NCI-H774 (cell line): ENCODE results near the gene SEBOX.

ENCODE experiments used
- DNase-seq: peaks from one replicate; lab custom pipeline; 2025; lab: John Stamatoyannopoulos, UW

Gene SEBOX

DNA sequence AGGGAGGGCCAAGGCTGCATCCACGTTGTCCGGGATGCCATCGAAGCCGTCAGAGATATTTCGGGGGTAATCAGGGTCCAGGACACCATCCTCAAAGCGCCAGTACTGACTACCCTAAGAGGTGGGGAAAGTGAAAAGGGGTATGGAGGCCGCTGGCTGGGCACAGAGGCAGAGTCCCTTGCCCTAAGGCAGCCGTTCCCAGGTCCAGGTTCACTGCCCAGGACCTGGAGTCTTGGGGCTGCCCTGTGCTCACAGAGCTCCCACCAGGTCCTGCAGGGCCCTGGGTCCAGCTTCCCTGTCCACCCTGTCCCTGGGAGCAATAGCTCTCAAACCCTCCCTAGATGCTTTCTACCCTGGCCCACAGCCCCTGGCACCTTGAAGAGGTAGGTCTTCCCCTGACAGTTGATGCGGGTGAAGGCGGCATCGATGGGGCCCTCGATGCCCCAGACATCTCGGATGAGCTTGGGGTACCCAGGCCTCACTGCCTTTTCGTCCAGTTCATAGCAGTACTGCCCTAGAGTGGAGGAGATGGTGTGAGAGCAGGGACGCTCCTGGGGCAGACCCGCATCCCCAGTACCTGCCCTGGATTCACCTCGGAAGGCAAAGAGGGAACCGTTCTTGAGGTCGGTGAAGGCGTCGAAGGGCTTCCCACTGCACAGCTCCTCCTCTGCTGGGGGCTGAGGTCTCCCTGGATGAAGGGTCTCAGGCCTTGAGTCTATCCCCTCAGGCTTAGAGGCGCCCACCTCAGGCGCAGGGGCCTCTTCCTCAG, 4.1 kb upstream of the SEBOX start:
- DNase-seq = no peak

DNA sequence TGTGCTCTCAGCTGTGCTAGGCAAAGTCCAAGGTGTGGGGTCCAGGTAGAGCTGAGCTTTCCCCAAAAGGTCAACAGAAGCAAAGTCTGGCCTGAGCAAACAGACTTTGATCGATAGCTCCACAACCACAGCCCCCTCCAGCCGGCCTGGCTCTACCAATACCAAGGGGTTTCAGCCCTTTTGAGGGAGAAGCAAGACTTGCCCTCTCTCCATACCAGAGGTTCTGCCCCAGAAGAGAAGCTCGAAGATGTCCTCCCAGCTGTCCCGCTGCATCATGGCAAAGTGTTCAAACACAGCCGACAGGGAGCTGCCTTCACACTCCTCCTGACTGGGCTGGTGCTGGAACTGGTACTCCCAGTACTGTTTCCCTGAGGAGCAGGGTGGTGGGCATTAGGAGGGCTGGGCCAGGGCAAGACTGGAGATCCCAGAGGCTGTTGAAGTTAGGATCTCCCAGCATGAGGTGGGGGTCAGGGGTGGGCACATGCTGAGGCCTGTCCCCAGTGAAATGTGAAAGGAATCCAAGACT, 3.4 kb upstream of the SEBOX start:
- no peak for DNase-seq

DNA sequence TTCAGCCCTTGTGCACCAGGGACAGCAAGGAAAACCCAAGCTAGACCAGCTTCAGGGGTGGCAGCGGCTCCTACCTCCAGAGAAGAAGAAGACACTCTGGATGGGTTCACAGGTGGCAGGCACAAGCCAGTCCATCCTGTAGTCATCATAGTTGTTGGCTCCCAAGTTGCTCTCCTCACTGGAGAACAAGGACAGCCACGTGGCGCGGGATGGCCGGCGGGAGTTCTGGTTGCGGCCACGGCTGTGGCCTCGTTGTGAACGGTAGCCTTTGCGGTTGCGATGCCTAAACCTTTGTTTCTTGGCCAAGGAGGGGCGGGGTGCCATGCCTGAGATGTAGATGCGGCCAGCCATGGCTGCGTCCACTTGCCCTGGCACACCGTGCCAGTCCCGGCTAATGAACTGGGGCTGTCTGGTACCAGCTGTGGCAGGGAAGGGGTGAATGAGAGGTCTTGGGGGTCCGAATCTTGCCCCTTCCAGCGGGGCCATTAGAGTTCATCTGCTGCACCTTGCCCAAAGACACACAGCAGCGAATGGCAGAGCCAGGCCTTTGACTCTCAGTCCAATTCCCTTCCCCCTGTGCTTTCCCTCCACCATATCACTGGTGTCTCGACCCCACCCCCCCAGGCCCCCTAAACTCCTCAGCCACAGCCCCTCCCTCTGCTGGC, 2.8 kb upstream of the SEBOX start:
- DNase-seq = no peak

DNA sequence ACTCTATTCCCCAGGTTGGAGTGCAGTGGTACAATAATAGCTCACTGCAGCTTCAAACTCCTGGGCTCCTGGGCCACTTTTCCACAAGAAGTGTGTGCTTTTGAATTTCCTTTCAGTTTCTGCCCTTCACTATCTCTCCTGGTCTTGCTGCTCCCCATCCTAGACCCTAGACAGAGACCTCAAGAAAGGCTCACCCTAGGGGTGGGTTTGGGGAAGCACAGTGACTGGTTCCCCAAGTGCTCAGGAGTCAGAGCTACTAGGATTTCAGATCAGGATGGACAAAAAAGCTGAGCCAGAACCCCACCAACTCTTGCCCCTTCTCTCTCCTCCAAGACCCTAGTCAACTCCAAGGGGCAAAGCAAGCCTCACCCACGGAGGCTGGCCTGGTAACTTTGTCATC, 1.6 kb upstream of the SEBOX start:
- no peak for DNase-seq

DNA sequence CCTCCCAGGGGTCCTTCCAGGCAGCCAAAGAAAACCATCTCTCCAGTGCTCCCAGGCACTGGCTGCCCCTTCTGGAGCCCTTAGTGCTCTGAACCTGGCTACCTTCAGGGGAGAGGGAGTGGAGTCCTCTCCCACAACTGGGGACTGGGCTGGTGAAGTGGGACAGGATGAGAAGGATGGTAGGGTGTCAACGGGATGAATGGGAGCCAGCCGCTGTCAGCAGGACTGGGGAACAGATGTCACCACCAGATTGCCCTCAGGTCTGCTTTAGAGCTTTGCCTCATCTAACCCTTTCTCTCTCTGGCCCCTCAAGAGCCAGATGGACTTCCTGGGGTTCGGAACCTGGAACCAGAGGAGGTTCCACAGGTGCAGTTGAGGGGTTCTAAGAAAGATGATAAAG, 488 bp upstream of the SEBOX start:
- DNase-seq = no peak

DNA sequence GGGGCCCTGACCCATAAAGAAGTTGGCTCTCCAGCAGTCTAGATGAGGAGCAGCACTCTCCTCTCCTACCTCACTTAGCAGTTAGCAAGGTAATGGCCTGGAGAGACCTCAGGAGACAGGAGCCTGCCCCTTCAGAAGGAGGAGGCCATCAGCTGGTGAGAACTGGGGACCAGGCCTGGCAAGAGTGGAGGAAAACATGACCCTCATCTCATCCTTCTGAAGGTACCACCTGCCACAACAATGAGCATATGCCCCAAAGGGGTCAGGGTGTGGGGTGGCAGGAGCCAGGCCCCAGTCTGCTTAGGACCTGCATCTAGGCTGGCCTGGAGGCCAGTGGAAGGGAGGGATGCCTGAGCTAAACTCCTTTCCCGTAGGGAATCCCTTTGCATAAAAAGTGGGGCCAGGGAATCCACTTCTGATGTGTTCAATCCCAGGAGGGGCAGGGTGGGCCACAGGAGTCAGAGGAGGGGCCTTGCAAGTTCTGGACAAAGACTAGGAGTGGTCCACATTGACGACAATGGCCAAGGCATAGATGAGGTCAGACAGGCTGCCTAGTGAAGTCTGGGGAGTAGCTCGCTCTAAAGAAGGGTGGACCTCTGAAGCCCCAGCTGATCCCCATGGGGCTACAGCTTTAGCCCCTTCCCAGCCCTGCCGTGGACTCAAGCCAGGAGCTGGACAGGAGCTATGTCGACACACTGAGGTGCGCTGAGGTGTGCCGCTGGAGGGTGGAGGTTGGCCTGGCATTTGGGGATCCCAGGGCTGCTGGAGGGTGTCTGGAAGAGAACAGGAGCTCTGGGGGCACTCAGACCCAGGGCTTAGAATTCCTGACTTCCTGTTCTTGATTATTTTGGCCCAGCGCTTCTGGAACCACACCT, 986 bp downstream of the SEBOX start:
- DNase-seq = no peak

DNA sequence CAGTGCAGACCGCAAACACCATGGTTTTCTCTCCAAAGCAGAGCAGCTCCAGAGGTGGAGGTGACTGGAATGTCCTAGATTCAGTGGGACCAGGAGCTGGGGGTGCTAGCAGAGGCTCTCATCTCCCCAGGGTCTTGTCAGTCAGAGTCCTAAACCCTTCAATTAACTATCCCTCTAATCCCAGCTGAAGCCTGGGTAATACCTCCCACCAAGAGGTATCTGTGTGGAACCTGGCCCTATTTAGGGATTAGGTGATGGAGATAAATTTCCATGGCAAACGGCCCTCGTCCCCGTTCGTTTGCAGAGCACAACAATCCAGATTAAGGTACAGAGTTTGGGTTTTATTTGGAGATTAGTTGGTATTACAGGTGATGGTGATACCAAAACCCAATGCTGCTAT, 1.8 kb downstream of the SEBOX start:
- no peak for DNase-seq

DNA sequence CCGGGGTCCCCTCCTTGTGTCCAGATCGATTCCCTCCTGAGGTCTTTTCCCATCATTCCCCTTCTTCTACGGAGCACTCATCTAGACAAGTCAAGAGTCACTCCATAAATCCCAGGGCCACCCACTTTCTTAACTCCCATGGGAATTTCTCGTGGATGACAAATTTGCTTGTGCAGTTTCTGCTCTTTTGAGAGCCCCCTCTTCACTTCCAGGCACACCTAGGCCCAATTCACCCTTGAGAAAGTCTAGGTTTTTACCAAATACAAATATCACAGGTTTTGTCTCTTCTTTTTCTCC, 7.2 kb downstream of the SEBOX start:
- DNase-seq = no peak

DNA sequence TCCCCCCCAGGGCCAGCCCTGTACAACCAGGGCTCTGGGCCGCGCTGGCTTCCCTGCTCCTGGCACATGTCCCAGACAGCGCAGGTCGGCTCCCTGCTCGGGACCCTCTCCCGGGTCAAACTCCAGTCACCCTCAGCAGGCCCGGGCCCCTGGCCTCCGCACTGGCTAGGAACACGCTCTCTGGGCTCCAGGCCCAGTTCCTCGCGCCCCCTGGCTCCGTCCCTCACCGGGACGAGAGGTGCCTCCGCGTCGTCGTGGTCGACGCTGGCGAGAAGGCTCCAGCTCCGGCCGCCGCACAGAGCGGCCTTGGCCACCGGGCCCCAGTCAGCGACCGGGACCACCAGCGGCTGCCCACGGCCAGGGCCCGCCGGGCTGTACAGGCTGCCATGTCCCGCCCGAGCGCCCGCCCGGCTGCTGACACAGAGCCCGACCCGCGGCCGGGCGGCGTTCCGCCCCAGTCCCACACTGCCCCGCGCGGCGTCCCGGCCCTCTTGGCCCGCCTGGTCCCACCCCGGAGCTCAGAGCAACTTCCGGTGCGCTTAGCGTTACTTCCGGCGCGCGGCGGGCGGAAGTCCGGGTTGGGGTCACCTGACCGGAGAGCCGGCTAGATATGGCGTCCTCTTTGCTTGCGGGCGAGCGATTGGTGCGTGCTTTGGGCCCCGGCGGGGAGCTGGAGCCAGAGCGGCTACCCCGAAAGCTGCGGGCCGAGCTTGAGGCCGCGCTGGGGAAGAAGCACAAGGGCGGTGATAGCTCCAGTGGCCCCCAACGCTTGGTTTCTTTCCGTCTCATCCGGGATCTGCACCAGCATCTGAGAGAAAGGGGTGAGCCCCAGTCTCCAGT, 7.7 kb downstream of the SEBOX start, which contains the start of gene POLDIP2:
TSS of gene POLDIP2 (minus strand) at position 467 of the 840 bp plus-strand sequence. CDS start at position 388, 79 bp downstream.
- DNase-seq = peak; percentile 97

DNA sequence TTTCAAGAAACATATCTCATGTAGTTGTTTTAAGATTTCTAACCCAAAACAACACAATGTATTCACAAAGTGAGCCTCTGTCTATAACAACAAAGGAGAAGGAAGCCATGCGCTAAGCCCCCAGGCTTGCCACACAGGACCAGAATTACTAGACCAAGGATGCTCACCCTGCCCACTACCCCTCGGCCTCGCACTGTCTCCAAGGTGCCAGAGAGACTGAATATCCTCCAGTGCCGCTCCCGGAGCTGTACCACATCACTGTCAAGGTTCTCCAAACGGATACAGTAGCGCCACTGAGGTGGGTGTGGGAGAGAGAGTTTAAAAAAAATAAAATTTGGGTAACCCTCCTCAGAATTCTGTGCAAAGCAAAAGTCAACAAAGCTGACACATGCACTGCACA, 14.7 kb downstream of the SEBOX start:
- no peak for DNase-seq

DNA sequence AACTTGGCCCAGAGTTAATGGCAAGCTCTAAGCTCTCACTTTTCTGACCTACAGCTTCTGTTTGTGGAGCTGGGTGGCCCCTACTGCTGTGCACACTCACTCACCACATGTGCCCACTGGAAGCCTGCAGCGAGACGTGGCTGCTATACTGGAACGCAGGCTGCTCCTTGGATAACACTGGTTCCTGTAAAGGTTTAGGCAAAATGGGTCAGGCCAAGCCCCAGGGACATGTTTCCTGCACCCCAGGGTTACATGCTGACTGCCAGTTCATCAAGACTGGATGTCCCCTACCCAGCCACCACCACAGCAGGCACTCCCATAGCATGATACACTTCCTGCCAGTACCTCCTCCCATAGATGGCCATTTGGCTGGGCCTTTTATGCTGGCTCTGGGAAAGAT, 16.0 kb downstream of the SEBOX start:
- DNase-seq = no peak

DNA sequence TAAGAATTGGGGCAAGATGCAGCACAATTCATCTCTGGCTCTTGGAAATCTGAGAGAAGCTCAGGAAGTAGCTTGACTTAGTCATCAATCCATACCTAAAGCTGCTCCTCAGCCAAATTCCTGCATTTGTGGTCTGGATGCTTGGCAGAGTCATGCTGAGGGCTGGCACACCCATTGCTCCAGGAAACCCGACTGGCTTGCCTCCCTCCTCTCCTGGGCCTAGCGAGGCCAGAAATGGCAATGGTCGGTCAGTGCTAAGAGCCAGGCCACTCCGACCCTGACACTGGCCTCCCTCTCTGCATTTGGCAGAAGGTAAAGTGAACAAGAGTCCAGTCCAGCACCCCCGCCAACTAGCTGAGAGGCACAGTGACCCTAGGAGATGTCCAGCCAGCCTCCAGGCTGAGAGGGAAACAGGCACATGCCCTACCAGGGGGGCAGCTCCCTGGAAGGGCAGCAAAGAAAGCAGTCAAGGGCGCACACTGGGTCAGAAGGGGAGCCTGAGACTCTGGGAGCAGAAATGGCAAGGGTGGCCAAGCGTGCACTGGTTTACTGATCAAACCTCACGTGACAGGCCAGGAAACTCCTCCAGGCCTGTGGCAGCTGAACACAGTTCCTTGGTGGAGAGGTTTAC, 17.6 kb downstream of the SEBOX start:
- no peak for DNase-seq

DNA sequence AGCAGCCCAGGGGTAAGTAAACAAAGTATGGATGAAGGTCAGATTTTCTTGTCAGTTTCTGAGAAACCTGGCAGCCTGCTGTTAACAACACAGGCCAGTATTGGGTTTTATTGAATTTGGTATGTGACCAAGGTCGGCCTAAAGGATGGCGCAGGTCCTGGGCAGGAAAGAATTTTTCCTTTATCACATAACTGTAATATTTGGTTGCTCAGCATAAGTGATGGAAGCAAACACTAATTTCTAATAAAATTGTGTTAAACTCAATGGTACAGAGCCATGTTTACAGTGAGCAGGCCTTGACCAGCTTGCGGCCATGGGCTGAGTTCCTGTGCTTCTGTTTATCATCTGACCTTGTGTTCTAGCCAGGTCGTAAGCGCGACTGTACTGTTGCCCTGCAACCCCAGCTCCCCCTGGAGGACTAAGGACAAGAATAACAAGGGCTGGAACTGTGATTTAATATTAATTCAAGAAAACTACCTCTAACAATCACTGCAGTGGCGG, 18.2 kb downstream of the SEBOX start:
- DNase-seq = no peak

DNA sequence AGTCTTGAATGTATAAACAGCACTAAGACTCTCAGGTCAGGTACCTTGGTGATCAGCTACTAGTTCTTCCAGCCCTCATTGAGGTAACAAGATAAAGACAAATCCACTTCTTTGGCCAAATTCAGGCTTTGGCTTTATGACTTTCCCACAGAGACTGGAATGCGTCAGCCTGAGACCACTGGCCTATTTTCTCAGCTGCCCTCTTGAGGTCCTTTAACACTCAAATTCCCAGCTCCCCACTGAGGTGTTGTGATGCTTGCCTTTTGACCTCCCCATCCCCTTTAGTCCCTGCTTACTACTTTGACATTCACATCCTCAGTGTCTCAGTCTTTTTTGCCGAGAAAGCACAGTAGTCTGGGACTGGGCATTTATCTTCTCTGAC, 18.8 kb downstream of the SEBOX start:
- no peak for DNase-seq

DNA sequence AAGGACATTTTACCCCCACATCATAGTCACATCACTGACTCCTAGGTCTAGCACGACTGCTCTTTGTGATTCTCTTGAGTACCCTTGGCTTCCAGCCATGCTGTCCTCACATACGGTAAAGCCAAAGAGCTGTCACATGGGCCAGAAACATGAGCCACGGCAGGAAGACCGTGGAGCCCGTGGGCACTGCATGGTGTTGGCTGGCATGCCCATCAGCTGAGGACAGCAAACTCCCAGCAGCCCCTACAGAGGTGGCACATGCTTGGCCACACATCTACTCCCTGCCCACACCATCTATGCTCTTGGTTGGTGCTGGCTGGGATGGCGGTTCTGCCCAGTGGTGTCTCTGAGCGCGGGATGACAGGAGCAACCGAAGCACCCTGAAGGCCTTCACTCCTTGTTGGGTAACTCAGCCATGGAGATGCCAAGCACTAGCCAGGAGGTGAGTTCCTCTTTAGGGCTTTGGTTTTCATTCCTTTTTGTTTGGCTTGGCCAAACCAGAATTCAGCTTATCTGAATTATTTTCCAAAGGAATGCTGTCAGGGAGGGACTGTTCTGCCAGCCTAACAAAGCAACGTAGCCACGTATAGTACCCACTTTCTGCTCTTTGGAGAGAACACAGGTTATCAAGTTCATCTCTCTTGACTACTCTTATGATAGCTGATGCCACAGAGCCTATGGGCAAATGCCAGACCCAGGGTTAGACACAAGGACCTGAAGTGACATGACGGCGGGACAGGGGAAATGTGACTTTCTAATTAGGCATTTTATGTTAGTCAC, 19.4 kb downstream of the SEBOX start:
- no peak for DNase-seq

DNA sequence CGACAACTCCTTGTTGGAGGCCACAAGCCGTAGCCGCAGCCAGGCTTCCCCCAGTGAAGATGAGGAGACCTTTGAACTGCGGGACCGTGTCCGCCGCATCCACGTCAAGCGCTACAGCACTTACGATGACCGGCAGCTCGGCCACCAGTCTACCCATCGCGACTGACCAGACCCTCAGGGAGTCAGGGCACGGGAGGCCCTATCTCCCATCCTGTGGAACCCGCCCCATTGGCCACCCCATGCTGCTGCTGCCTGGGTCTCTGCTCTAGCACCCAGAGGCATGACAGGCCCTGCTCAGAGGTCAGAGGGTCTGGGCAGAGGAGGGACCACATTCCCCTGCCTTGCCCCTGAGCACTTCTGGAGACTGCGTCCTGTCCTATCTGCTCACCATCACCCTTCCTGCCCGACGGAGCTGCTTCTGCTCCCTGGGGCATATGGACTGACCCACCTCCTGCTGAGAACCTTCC, 20.5 kb downstream of the SEBOX start:
- no peak for DNase-seq

DNA sequence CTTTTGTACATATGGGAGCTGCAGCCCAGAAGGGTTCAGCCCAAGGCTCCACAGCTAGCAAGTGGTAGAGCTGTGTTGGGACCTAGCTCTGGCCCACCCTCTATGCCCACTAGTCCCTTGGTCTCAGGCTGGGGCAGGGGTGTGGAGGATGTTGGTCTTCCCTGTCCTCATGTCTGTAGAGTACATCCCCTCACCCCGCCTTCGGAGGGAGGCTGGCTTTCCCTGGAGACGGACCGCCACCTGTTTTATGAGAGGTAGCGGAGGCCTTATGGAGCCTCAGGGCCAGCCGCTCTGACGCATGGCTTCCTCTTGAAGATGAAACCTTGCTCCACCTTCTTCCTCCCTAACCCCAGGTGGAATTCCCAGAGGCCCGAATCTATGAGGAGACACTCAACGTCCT, 21.0 kb downstream of the SEBOX start:
- no peak for DNase-seq

DNA sequence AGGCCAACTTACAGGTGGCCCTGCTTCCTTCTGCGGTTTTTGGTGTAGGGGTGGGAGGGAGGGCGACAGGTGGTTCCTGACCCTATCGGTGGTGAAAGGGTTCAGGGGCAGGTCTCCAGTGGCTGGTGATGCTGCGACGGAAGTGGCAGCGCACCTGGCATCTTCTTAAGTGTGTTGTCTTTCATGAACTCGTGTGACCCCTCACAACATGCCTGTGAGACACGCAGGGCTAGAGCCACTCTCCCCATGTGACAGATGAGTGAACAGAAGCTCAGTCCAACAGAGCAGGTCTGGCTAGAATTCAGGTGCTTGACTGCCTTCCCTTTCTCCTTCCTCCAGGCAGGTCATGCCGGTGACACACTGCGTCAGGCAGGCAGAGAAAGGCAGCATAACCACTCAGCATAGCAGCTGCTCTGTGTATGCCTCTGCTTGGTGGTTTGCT, 21.5 kb downstream of the SEBOX start:
- DNase-seq = no peak

DNA sequence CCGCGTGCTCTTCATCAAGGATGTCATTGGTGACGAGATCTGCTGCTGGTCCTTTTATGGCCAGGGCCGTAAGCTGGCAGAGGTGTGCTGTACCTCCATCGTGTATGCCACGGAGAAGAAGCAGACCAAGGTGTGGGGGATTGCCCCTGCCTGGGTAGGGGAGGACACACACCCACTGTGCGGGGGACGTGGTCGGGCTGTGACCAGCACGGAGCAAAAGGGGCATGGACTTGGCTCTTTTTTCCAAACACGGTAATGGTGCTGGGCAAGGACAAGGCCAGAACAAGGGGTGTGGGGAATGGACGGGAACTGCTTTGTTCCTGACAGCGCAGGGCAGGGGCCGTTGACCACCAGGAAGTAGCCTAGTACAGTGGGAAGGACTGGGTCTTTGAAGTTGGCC, 22.7 kb downstream of the SEBOX start:
- no peak for DNase-seq

DNA sequence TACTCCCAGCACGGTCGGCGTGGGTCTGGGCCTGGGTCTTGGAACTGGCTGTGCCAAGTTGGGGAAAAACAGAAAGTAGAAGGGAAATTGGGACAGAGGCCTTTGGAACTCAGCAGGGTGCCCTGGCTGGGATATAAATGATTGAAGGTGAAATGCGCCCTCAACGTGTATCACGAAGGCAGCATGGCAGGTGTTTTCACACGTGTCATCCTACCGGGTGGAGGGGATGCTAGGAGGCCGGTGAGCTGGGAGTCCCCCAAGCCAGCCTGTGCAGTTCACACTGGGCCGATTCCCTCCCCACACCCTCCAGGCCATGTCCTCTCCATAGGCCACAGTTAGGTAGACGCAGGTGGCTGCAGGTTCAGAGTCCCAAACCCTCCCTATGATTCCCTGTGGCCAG, 23.5 kb downstream of the SEBOX start:
- DNase-seq = no peak
